ENCODE results near the gene PROKR1.

PROKR1 gene

DNA sequence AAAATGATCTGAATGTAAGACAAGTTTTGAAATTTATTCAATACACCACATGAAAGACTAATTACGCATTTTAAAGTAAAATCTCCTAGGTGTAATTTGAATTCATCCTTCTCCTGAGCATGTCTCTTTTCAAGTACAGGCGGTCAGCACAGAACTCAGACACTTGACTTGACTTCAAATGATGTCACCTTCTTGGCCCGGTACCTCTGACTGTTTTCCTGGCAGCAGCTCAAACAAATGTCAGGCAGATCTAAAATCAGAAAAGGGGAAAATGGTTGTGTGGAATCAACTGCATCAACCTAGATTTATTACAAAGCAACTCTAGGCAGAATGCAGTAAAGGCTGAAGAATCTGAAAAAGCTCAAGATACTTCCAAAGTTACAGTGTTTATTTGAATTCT is 11.4 kb upstream of the PROKR1 start:
- Histone ChIP-seq H3K9ac (ENCODE audit: low read depth, low read length) (no peak overlapping the region), H3K36me3 (ENCODE audit: insufficient read depth, low read length) (no peaks in the 10 kb centered on the region), H3K4me1 (ENCODE audit: insufficient read depth, low read length) (no peaks in the 10 kb centered on the region), H3K9me3 (ENCODE audit: control insufficient read depth, insufficient read depth, low read length) (no peaks in the 10 kb centered on the region)

DNA sequence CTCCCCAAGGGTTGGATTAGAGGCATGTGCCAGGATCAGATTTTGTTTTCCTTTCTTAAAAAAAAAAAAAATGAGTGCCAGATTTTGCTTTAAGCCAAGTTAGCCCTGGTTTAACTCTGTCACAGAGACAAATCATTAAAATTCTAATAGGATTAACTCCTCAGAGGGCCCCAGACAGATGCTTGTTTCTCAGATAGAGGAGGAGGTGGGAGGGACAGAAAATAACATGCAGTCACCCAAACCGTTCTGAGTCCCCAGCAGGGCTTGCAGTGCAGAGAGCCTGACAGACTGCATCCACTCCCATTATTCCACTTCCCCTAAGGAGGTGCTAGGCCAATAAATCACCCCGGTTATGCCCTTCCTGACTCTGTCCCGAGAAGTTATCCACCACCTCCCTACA is 6.3 kb upstream of the PROKR1 start:
- H3K9me3 ChIP-seq (ENCODE audit: control insufficient read depth, insufficient read depth, low read length), result no peaks in the 10 kb centered on the region
- no peaks in the 10 kb centered on the region for H3K4me1 ChIP-seq (ENCODE audit: insufficient read depth, low read length)
- no peaks in the 10 kb centered on the region for H3K36me3 ChIP-seq (ENCODE audit: insufficient read depth, low read length)
- H3K9ac ChIP-seq (ENCODE audit: low read depth, low read length), result no peak overlapping the region

DNA sequence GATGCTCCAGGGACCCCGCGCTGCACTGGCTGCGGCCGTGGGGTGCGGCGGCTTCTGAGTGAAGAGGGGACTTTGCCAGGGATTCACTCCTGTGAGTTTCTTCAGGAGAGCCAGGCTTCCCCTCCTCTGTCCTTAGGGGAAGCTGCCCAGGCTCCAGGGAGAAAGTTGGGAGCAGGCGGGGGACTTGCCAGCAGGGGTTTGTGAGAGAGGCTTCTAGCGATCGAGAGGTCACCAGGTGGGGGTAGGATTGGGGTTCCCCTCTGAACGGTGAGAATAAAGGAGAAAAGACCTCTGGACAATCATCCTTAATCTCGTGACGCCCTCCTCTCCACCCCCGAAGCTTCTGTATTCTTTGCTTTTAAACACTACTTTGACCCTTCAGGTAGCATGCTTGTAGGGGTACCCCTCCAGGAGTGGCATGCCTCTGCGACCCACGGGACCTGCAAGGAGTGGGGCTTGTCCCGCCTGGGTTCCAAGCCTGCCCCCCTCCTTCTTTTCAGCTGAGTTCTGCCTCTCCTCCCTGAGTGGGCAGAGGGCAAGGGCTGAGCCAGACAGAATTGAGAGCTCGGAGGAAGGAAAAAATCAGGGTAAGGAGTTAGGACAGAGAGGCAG is 601 bp downstream of the PROKR1 start:
- peak overlapping the region; percentile 75 for H3K9ac ChIP-seq (ENCODE audit: low read depth, low read length)
- H3K4me1 ChIP-seq (ENCODE audit: insufficient read depth, low read length), result no peaks in the 10 kb centered on the region
- H3K36me3 ChIP-seq (ENCODE audit: insufficient read depth, low read length), result no peaks in the 10 kb centered on the region
- no peaks in the 10 kb centered on the region for H3K9me3 ChIP-seq (ENCODE audit: control insufficient read depth, insufficient read depth, low read length)

DNA sequence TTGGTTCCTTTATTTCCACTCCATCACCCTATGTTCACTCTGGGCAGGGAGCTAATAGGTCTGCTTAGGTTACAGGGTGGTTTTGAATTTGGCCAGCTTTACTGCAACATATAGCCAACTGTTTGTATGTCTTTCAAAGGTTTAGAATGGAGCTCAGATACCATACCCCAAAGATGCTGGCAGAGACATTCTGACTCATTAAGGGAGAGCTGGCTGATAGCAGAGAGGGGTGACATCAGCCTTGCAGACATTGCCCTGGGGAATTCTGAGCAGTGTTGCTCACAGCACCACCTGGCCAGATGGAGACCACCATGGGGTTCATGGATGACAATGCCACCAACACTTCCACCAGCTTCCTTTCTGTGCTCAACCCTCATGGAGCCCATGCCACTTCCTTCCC is 2.1 kb downstream of the PROKR1 start:
- no peaks in the 10 kb centered on the region for H3K4me1 ChIP-seq (ENCODE audit: insufficient read depth, low read length)
- no peak overlapping the region for H3K9ac ChIP-seq (ENCODE audit: low read depth, low read length)
- H3K36me3 ChIP-seq (ENCODE audit: insufficient read depth, low read length), result no peaks in the 10 kb centered on the region
- H3K9me3 ChIP-seq (ENCODE audit: control insufficient read depth, insufficient read depth, low read length), result no peaks in the 10 kb centered on the region

DNA sequence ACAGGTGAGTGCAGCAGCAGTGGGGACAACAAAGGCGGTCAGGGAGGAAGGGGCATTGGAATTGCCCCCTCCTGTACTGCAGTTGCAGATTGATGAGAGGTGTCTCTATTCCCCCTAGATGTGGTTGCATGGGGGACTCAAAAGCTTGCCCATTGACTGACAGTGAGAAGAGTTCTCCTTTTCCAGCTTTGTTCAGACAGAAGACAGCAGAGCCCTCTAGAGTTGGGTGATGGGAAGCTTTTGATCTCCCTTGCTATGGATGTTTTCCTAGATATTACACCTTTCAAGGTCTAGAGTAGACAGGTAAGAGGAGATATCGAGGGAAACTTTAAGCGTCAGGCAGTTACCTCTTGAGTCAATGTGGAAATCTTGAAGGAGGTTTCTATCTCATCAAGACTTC is 2.9 kb downstream of the PROKR1 start:
- Histone ChIP-seq H3K4me1 (ENCODE audit: insufficient read depth, low read length) (no peaks in the 10 kb centered on the region), H3K9me3 (ENCODE audit: control insufficient read depth, insufficient read depth, low read length) (no peaks in the 10 kb centered on the region), H3K9ac (ENCODE audit: low read depth, low read length) (no peak overlapping the region), H3K36me3 (ENCODE audit: insufficient read depth, low read length) (no peaks in the 10 kb centered on the region)

DNA sequence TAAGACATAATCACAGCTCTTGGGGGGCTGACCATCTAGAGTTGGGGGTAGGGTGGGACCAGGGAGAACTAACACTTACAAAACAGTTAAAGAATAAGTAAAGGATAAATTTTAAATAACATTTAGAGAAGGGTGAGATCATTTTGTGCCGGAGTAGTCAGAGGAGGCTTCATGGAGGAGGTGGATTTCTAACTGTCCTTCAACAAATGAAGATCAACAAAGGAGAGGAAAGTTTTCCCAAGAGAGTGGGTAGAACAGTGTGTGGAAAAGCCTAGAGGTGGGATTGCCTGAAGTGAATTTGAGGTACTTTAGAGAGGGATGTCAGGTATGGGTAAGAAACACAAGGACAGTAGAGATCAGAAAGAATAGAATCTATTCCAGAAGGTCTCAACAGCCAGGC is 7.3 kb downstream of the PROKR1 start:
- no peaks in the 10 kb centered on the region for H3K36me3 ChIP-seq (ENCODE audit: insufficient read depth, low read length)
- peaks cover 14% of the 10 kb centered on the region for H3K4me1 ChIP-seq (ENCODE audit: insufficient read depth, low read length)
- no peak overlapping the region for H3K9ac ChIP-seq (ENCODE audit: low read depth, low read length)
- no peaks in the 10 kb centered on the region for H3K9me3 ChIP-seq (ENCODE audit: control insufficient read depth, insufficient read depth, low read length)

DNA sequence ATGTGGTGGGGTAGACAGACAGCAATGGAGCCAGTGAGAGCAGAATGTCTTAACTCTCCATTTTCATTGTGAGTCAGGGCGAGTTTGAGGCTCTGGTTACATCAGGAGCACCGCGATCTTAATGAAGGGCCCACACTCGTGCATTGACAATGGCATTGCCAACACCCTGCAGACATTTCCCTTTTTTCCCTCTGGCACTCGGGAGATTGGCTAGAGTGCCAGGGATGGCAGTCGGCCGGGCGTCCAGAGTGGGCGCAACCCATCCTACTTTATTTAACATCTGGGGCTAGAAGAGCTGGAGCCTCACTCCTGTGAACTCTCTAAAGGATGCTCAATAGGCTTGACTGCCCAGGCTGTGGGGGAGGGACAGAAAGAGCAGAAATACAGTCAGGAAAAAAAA is 9.7 kb downstream of the PROKR1 start:
- Histone ChIP-seq H3K4me1 (ENCODE audit: insufficient read depth, low read length) (peaks cover 14% of the 10 kb centered on the region), H3K9me3 (ENCODE audit: control insufficient read depth, insufficient read depth, low read length) (no peaks in the 10 kb centered on the region), H3K36me3 (ENCODE audit: insufficient read depth, low read length) (no peaks in the 10 kb centered on the region), H3K9ac (ENCODE audit: low read depth, low read length) (no peak overlapping the region)

DNA sequence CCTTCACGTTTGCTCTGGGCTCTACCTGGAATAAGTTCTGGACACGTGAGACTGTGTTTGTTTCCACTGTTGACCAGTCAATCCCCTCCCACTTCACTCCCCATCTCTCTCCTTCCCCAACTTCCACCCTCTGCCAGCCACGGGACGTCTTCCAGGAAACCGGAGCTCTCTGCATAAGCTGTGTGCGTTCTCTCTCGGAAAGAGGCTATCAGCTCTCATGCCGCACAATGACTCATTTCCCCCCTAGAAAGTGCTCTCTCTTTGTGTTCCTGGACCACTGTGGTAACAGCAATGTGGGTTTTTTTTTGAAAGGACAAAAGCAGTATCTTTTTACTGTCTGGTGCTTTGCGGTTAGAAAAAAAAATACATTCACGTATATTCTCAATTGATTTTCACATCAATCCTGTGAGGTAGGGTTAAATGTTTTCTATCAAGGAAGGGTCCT is 10.2 kb downstream of the PROKR1 start:
- Histone ChIP-seq H3K9ac (ENCODE audit: low read depth, low read length) (no peak overlapping the region), H3K36me3 (ENCODE audit: insufficient read depth, low read length) (no peaks in the 10 kb centered on the region), H3K9me3 (ENCODE audit: control insufficient read depth, insufficient read depth, low read length) (no peaks in the 10 kb centered on the region)

DNA sequence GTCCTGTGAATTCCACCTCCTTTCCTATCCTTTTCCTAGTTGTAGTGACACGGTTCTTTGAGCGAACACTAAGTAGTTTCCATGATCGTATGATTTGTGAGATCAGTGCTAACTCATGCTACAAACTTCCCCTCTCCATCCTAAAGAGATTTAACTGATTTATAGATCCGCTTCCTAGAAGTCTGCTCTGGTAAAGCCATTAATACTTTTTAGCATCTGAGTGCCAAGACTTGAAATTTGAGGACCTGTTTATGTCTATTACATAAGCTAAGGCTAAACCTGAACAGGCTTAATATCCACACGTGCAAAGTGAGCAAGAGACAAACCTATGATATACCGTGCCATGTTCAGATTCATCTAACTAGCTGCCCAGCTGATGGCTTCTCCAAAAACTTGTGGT is 14.9 kb downstream of the PROKR1 start:
- peaks cover 11% of the 10 kb centered on the region for H3K4me1 ChIP-seq (ENCODE audit: insufficient read depth, low read length)
- no peak overlapping the region for H3K9ac ChIP-seq (ENCODE audit: low read depth, low read length)
- H3K36me3 ChIP-seq (ENCODE audit: insufficient read depth, low read length), result no peaks in the 10 kb centered on the region
- no peaks in the 10 kb centered on the region for H3K9me3 ChIP-seq (ENCODE audit: control insufficient read depth, insufficient read depth, low read length)

More for the DNA sequence above, 10.2 kb downstream of the PROKR1 start:
- H3K4me1 ChIP-seq (ENCODE audit: insufficient read depth, low read length), result peaks cover 14% of the 10 kb centered on the region

DNA sequence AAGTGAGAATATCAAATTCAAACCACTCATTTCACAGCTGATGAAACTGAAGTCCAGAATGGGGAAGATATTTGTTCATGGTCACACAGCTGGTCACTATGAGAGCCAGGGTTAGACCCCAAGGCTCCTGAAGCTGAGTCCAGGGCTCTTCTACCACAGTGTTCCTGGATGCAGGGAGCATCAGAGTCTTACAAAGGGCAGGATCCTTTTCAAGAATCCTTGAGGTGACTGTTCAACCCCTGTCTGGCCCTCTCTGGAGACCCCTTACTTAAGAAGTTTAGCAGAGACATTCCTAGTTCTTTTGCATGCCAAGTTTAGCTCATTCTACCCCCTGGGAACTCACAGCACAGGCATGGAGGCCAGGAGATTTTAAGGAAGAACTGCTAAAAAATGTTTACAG is 15.7 kb downstream of the PROKR1 start:
- Histone ChIP-seq H3K4me1 (ENCODE audit: insufficient read depth, low read length) (peaks cover 3% of the 10 kb centered on the region), H3K36me3 (ENCODE audit: insufficient read depth, low read length) (no peaks in the 10 kb centered on the region), H3K9ac (ENCODE audit: low read depth, low read length) (no peak overlapping the region), H3K9me3 (ENCODE audit: control insufficient read depth, insufficient read depth, low read length) (no peaks in the 10 kb centered on the region)

DNA sequence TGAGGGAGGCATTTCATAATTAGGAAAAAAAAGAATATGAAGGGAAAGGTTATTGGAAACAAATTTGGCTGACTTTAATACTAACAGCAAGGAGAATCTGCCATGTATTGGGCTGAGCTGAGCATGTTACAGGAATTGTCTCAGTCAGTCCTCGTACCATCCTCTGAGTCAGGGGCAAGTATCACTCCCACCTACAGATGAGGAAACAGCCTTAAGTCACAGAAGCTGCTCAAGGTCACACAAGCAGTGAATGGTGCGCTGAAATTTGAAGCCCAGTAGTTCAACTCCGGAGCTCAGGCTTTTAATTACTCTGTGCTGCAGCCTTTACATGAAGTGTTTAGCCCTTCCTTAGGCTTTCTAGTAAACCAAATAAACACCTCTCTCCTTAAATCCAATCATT is 17.3 kb downstream of the PROKR1 start:
- Histone ChIP-seq H3K9ac (ENCODE audit: low read depth, low read length) (no peak overlapping the region), H3K36me3 (ENCODE audit: insufficient read depth, low read length) (no peaks in the 10 kb centered on the region), H3K4me1 (ENCODE audit: insufficient read depth, low read length) (no peaks in the 10 kb centered on the region), H3K9me3 (ENCODE audit: control insufficient read depth, insufficient read depth, low read length) (no peaks in the 10 kb centered on the region)

DNA sequence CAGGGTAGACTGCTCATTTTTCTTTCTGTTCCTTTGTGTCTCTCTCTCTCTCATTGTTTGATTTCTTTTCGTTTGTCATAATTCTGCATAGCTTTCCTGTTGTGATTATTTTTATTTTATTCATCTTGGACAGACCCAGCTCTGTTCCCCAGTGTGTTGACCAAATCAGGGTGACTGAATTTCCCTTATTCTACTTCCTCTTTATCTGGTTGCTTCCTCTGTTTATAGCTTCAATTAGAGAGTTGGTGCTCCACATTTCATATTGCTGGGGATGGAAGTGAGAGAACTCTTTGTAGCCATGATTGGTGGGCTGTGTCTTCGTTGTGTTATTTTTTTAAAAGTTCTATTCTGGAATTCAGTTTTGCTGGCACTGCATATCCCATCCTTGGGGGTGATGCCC is 19.1 kb downstream of the PROKR1 start:
- Histone ChIP-seq H3K36me3 (ENCODE audit: insufficient read depth, low read length) (no peaks in the 10 kb centered on the region), H3K9ac (ENCODE audit: low read depth, low read length) (no peak overlapping the region), H3K9me3 (ENCODE audit: control insufficient read depth, insufficient read depth, low read length) (no peaks in the 10 kb centered on the region), H3K4me1 (ENCODE audit: insufficient read depth, low read length) (no peaks in the 10 kb centered on the region)

DNA sequence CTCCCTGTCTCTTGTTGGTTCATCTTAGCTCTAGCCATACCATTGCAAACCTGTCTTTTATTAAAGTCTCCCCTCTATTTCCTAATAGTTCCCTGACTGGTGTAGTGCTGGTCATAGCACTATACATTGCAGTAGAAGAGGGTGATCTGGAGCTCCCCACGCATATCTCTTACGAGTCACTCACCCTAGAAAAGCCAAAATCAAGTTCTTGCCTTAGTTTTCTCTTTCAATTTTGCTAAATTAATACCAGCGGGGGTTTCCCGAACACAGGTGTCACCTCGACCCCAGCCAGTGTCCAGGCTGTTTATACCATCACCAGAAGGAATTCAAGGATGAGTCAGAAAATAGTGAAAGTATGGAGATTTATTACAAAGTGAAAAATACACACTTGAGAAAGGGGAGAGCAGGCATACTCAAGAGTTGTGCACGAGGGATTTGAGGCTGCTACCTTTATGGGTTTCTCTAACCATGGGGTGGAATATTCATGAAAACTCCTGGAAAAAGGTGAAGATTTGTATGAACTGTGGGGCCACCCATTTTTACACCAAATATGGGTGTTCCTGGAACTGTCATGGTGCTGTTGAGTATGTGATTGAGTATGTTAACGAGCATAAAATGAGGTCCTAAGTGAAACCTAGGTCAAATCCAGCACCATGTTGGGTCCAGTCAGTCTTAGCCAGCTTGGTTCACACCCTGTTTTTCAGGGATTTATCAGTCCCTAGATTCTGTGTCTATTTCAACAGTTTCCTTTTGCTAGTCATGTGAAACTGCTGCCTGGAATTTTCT is 20.2 kb downstream of the PROKR1 start:
- no peak overlapping the region for H3K9ac ChIP-seq (ENCODE audit: low read depth, low read length)
- H3K9me3 ChIP-seq (ENCODE audit: control insufficient read depth, insufficient read depth, low read length), result no peaks in the 10 kb centered on the region
- no peaks in the 10 kb centered on the region for H3K4me1 ChIP-seq (ENCODE audit: insufficient read depth, low read length)

DNA sequence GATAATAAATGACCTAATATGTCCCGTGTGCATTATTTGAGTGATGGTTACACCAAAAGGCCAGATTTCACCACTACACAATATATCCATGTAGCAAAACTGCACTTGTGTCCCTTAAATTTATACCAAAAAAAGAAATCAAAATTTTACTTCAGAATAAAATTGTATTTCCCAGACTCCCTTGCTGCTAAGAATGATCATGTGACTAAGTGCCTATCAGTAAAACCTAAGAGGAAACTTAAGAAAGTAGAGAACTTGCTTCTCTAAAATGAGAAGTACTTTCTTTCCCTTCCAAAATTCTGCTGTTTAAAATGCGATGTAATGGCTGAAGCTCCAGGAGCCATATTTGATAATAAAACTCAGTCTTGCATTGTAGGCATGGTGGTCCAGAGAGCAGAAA is 24.0 kb downstream of the PROKR1 start:
- Histone ChIP-seq H3K36me3 (ENCODE audit: insufficient read depth, low read length) (no peaks in the 10 kb centered on the region), H3K4me1 (ENCODE audit: insufficient read depth, low read length) (0 out of 2 replicates have a peak, but pooled peaks cover 3% of the 10 kb centered on the region), H3K9ac (ENCODE audit: low read depth, low read length) (no peak overlapping the region), H3K9me3 (ENCODE audit: control insufficient read depth, insufficient read depth, low read length) (no peaks in the 10 kb centered on the region; the same call in 1 of the 2 replicates)

More for the DNA sequence above, 20.2 kb downstream of the PROKR1 start:
- H3K36me3 ChIP-seq (ENCODE audit: insufficient read depth, low read length), result no peaks in the 10 kb centered on the region

DNA sequence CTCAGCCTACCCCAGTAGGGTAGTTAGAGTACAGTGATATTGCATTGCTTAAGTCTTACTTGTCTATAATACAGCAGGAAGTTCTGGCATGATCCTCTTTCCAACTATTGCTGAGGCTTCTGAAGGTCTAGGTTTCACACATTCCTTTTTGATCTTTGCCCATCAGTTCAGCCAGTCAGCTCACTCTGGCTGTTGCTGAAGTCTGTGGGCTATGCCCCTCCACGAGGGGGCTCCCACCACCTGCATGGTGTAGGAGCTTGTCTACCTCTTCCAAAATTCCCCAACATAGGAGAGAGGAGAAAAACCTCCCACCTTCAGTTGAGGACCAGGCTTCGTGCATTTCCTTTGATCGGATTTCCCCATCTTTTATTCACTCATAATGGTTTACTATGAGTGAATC is 26.3 kb downstream of the PROKR1 start:
- H3K36me3 ChIP-seq (ENCODE audit: insufficient read depth, low read length), result no peaks in the 10 kb centered on the region
- no peaks in the 10 kb centered on the region; the same call in none of the 2 replicates for H3K9me3 ChIP-seq (ENCODE audit: control insufficient read depth, insufficient read depth, low read length)
- H3K4me1 ChIP-seq (ENCODE audit: insufficient read depth, low read length), result 0 out of 2 replicates have a peak, but pooled peaks cover 3% of the 10 kb centered on the region
- no peak overlapping the region for H3K9ac ChIP-seq (ENCODE audit: low read depth, low read length)

Measured in ES-I3 (cell line).